ENCODE measurements around the gene SLC1A4.

DNA sequence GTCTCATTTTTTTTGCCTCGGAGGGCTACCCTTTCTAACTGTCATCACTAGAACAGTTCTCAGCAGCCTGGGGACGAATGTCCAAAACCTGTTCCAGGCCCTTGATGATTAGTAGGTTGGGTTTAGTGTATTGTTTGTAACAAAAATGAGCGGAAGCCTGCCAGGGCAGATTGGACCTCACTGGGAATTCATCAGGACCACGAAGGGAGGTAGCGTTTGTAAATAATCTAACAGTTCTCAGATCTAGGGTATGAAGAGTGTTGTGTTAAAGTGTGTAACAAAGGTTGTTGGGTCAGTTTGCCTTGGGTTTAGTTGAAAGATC, 67.8 kb downstream of the SLC1A4 start:
- TF ChIP-seq, protein P1, sequence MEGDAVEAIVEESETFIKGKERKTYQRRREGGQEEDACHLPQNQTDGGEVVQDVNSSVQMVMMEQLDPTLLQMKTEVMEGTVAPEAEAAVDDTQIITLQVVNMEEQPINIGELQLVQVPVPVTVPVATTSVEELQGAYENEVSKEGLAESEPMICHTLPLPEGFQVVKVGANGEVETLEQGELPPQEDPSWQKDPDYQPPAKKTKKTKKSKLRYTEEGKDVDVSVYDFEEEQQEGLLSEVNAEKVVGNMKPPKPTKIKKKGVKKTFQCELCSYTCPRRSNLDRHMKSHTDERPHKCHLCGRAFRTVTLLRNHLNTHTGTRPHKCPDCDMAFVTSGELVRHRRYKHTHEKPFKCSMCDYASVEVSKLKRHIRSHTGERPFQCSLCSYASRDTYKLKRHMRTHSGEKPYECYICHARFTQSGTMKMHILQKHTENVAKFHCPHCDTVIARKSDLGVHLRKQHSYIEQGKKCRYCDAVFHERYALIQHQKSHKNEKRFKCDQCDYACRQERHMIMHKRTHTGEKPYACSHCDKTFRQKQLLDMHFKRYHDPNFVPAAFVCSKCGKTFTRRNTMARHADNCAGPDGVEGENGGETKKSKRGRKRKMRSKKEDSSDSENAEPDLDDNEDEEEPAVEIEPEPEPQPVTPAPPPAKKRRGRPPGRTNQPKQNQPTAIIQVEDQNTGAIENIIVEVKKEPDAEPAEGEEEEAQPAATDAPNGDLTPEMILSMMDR (IDR thresholded peaks at IDR 0.05), result no peak
- no peak for TF ChIP-seq POLR2AphosphoS5 (IDR thresholded peaks at IDR 0.05)

Measured in breast epithelium (tissue), 3 donors.